HG02884 (cell line): ENCODE data around the gene SLIT3.

Experiments used
- ATAC-seq: cut with Tn5 transposase; IDR thresholded peaks from one replicate; pipeline ENCODE4 v1.9.1; 2021; ENCODE audit warnings: mild to moderate bottlenecking, moderate library complexity; ENCODE audit not compliant: unreplicated experiment

Gene SLIT3

GRCh38 chr5:169299663-169300467 lies 1.1 kb downstream of the SLIT3 start:
- ATAC-seq, result no peak

GRCh38 chr5:169299191-169299662 lies 1.7 kb downstream of the SLIT3 start:
- no peak for ATAC-seq

GRCh38 chr5:169298193-169298592 lies 2.7 kb downstream of the SLIT3 start:
- ATAC-seq, result no peak

GRCh38 chr5:169296419-169297143 lies 4.4 kb downstream of the SLIT3 start:
- ATAC-seq, result no peak

- no peak for ATAC-seq
Observed at GRCh38 chr5:169295306-169295705, 5.6 kb downstream of the SLIT3 start.

- ATAC-seq, result no peak
Observed at GRCh38 chr5:169294621-169295020, 6.3 kb downstream of the SLIT3 start.

- ATAC-seq, result no peak
Observed at GRCh38 chr5:169291877-169292276, 9.1 kb downstream of the SLIT3 start.

- no peak for ATAC-seq
Observed at GRCh38 chr5:169290895-169291294, 10.0 kb downstream of the SLIT3 start.

- no peak for ATAC-seq
Observed at GRCh38 chr5:169289520-169289919, 11.4 kb downstream of the SLIT3 start.

GRCh38 chr5:169288066-169288930 lies 12.6 kb downstream of the SLIT3 start:
- ATAC-seq, result no peak

GRCh38 chr5:169287529-169287928 lies 13.4 kb downstream of the SLIT3 start:
- ATAC-seq, result no peak

GRCh38 chr5:169286572-169287300 lies 14.2 kb downstream of the SLIT3 start:
- no peak for ATAC-seq

GRCh38 chr5:169283887-169284286 lies 17.1 kb downstream of the SLIT3 start:
- ATAC-seq, result no peak

GRCh38 chr5:169281625-169282024 lies 19.3 kb downstream of the SLIT3 start:
- ATAC-seq, result no peak

GRCh38 chr5:169280696-169281095 lies 20.2 kb downstream of the SLIT3 start:
- ATAC-seq, result no peak

- ATAC-seq, result no peak
Observed at GRCh38 chr5:169280286-169280685, 20.7 kb downstream of the SLIT3 start.

- ATAC-seq, result no peak
Observed at GRCh38 chr5:169279125-169279524, 21.8 kb downstream of the SLIT3 start.

- ATAC-seq, result no peak
Observed at GRCh38 chr5:169273881-169274280, 27.1 kb downstream of the SLIT3 start.

- no peak for ATAC-seq
Observed at GRCh38 chr5:169273451-169273850, 27.5 kb downstream of the SLIT3 start.

GRCh38 chr5:169272731-169273427 lies 28.1 kb downstream of the SLIT3 start:
- no peak for ATAC-seq
